GM19328 (cell line): ENCODE measurements around the gene LTC4S.

Experiments used
- ATAC-seq: cut with Tn5 transposase; IDR thresholded peaks from one replicate; pipeline ENCODE4 v1.9.1; 2021; ENCODE audit warnings: mild to moderate bottlenecking, moderate library complexity; ENCODE audit not compliant: unreplicated experiment

Gene LTC4S

DNA sequence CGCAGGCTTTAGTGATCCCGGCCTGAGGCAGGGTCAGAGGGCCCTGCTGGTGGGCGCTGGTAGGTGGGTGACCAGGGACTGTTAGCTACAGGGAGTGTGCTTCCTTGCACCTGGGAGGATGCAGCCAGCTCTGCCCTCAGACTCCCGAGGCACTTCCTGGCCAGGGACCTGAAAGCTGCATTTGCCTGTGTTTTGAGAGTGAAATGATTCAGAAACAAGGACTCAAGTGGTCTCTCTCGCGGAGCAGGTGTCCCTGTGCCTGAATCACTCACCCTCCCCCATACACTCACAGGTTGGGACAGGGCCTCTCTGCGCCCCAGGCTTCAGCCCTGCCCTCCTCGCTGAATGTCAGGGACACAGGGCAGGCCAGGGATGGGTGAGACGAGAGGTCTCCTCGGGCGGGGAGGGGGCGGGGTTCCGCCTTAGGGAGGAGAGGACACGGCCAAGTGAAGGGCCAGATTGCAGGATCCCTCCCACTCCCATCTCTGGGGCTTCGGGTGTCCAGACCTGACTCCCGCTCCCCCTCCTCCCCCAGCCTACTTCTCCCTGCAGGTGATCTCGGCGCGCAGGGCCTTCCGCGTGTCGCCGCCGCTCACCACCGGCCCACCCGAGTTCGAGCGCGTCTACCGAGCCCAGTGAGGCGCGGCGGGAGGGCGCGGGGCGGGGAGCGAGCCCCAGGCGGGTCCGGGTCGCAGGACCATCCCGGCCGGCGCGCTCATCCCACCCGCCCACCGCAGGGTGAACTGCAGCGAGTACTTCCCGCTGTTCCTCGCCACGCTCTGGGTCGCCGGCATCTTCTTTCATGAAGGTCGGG lies 1.5 kb downstream of the LTC4S start:
- no peak for ATAC-seq

DNA sequence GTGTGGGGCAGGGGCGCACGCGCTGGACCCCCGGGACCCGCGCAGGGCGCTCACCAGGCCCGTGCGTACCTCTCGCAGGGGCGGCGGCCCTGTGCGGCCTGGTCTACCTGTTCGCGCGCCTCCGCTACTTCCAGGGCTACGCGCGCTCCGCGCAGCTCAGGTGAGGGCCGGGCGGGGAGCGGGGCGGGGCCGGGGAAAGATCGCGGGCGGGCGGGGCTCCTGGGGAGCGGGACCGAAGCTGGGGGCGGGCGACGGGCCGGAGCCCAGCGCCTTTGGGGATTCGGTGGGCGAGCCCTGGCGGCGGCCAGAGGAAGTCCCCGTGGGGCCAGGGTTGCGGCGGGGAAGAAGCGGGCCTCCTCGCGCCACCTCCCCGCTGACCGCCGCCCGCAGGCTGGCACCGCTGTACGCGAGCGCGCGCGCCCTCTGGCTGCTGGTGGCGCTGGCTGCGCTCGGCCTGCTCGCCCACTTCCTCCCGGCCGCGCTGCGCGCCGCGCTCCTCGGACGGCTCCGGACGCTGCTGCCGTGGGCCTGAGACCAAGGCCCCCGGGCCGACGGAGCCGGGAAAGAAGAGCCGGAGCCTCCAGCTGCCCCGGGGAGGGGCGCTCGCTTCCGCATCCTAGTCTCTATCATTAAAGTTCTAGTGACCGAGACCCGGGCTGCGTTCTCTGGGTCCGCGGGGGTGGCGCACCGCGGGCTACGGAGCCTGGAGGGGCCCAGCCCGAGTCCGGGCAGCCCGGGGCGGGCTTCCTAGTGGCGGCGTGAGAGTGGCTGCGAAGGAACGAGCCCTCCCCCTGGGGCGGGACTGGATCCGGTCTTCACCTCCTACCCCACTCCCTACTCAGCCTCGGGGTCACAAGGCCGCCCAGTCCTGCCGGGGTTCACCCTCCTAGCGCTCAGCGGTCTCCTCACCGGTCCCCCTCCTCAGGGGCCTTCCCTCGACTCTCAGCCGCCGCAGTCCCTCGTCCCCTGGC lies 2.4 kb downstream of the LTC4S start:
- peak; percentile 68 for ATAC-seq

GRCh38 chr5:179796877-179797608 lies 3.3 kb downstream of the LTC4S start:
- no peak for ATAC-seq

DNA sequence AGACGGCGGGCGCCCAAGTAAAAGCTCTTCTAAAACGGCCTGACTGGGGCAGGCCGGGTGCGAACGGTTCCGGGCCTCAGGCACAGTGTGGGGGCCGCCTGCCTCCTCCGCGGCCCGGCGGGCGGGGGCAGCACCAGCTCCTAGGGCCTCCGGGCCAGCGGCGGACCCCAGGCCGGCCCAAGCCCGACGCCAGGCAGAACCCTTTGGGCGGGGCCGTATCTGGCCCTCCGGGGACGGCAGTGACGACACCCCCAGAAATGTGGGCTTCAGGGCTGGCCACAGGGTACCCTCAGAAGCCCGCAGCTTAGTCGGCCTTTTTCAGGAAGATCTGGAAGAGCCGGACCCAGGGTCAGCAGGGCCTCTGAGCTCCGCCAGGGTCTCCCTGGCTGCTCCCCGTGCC lies 4.0 kb downstream of the LTC4S start:
- no peak for ATAC-seq

- no peak for ATAC-seq
These were observed 4.5 kb downstream of the LTC4S start for GRCh38 chr5:179798144-179798770.

- no peak for ATAC-seq
These were observed 5.2 kb downstream of the LTC4S start for GRCh38 chr5:179798771-179799643.

DNA sequence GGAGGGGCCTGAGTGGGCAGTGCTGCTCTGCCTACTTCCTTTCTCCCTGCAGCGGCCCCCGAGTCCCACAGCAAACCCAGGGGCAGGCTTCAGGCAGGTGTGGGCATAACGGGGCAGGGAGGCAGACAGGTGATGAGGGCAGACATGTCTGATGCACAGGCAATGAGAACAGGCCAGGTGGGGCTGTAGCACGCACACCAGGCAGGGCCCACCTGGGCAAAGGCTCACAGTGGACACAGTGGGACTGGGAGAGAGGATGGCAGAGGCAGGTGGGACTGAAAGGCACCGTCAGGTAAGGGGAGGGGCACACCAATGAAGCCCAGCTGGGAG lies 5.8 kb downstream of the LTC4S start:
- no peak for ATAC-seq

DNA sequence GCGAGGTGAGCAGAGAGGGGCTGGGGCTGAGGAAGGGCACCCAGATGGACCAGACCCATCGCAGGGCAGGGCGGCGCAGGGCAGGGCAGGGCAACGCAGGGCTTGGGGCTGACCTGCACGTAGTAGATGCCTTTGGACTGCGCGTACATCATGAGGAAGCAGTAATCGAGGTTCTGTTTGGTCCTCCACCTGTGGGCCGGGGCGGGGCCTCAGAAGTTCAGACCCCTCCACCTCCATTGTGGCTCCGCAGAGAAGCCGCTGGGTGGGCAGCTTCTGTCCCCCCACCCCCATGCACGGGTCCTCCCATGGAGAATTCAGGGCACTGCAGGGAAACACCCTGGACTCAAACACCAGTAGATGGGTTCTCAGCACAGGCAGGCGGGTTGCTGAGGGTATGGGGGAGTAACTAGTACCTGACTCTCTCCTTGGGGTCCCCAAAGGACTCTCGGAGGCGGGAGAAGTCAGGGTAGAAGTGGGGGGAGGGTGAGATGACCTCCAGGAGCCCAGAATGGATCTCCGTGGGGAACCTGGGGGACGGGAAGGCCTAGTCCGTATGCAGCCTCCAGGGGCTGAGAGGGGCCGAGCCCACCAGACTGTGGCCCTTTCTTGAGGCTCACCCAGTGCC lies 6.4 kb downstream of the LTC4S start:
- ATAC-seq: no peak

GRCh38 chr5:179800696-179801201 lies 7.0 kb downstream of the LTC4S start:
- ATAC-seq: no peak

DNA sequence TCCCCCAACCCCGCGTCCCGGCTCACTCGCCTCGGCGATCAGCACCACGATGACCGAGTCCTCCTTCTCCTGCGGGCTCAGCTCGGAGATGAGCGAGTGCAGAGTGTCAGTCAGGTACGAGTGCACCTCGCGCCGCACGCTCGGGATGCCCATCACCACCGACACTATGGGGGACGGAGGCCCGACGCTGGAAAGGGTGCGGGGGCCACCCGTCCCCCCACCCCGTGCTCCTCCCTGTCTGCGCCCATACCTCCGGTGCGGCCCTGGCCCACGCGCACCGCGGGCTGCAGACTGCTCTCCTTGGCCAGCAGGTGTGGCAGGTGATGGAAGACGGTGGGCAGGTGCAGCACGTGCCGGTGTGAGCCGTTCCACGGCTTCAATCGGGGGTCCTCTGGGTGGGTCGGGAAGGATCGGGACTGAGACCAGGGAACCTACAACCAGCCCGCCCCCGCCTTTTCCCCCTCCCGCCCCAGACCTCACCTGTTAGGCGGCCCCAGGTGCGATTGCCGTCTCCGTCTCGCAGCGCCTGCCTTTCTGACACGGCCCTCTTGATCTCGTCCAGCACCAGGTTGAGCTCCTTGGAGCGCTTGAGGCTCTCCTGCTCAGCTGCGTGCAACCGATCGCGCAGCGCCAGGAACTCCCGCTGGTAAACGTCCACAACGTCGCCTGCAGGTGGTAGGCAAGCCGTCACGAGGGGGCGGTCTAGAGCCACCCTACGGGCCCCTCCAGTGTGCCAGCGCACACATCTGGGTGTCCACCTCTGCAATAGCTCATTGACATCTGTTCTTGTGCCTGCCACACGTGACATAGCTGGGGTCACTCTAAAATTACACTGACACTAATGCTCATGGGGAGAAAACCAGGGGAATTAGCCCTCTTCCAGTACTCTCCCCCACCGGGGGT lies 7.8 kb downstream of the LTC4S start:
- no peak for ATAC-seq

- ATAC-seq: no peak
These were observed 8.6 kb downstream of the LTC4S start for GRCh38 chr5:179802207-179802883.

GRCh38 chr5:179802950-179803562 lies 9.3 kb downstream of the LTC4S start:
- ATAC-seq: no peak

GRCh38 chr5:179803651-179804554 lies 10.1 kb downstream of the LTC4S start:
- ATAC-seq: no peak

GRCh38 chr5:179804555-179804947 lies 10.8 kb downstream of the LTC4S start:
- no peak for ATAC-seq

GRCh38 chr5:179805070-179805528 lies 11.3 kb downstream of the LTC4S start:
- ATAC-seq: no peak
